Measurements from ENCODE around the gene POLD2. TPM values are rescaled to one million over a fixed set of nuclear protein-coding genes. Genes with fewer than 3 reads are reported as not detected.

The POLD2 gene
- total RNA-seq, 3 donors from 2014 or later: 38.9 to 49.8 (median 39.7) TPM

- TF ChIP-seq POLR2A (IDR thresholded peaks at IDR 0.05) (no peak), POLR2AphosphoS5 (IDR thresholded peaks at IDR 0.05) (peak in 1 of 3 donors; percentile 11)
- peak overlapping the region; percentile 41 to 68 (median 45) for H3K4me3 ChIP-seq
- peak in 1 of 2 donors; percentile 46 for DNase-seq (ENCODE audit: low spot score in 2 of 2)
- intact Hi-C loops (cut with DNase I; ENCODE audit: low total_unique reads): no loop called here
- no peaks in the 10 kb centered on the region for H3K9me3 ChIP-seq
- no peaks in the 10 kb centered on the region for H3K36me3 ChIP-seq
- H3K27ac ChIP-seq: no peak overlapping the region
- H3K27me3 ChIP-seq: peaks cover 0 to 11% of the 10 kb centered on the region in 2 donors
- peaks cover 0 to 5% of the 10 kb centered on the region in 2 donors for H3K4me1 ChIP-seq
Measured at GRCh38 chr7:44145479-44145968, 22.2 kb upstream of the POLD2 start.

- peaks cover 0 to 5% of the 10 kb centered on the region in 2 donors for H3K4me1 ChIP-seq
- H3K4me3 ChIP-seq: peak overlapping the region in 2 of 3 donors; percentile 45 to 68
- peak in 1 of 2 donors; percentile 41 for DNase-seq (ENCODE audit: low spot score in 2 of 2)
Measured at GRCh38 chr7:44144968-44145478, 21.7 kb upstream of the POLD2 start.

DNA sequence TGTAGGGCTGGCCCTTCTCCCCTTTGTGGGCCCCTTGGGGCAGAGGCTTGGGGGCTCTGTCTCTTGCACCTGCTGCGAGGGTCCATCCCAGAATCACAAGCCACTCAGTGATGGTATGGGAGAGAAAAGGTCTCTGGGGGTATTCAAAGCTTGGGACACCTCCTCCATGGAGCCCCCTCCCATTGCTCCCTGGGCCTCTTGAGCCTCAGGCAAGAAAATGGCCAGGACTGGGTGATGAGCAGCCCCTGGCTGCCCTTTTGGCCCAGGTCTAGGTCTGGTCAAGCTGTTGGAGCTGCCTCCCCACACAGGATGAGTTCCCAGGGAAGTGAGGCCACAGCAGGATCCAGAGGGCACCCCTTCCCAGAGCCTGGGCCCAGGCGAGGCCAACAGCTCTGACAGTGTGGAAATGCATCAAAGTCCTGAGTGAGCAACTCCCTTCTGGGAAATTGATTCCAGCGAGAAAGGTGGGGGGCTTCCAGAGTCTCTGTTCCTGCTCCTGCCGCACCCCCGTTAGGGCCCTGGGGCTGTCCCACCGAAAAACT lies 21.1 kb upstream of the POLD2 start:
- no peak for TF ChIP-seq POLR2AphosphoS5 (IDR thresholded peaks at IDR 0.05)
- no peak for TF ChIP-seq POLR2A (IDR thresholded peaks at IDR 0.05)
- TF ChIP-seq CTCF (IDR thresholded peaks at IDR 0.05): no peak
- Histone ChIP-seq H3K27ac (no peak overlapping the region), H3K27me3 (peaks cover 0 to 11% of the 10 kb centered on the region in 2 donors), H3K36me3 (no peaks in the 10 kb centered on the region), H3K4me1 (peaks cover 0 to 5% of the 10 kb centered on the region in 2 donors), H3K9me3 (no peaks in the 10 kb centered on the region), H3K4me3 (no peak overlapping the region)
- peak in 1 of 2 donors; percentile 46 for DNase-seq (ENCODE audit: low spot score in 2 of 2)
- intact Hi-C loops (cut with DNase I; ENCODE audit: low total_unique reads): no loop called here

More at GRCh38 chr7:44144968-44145478, 21.7 kb upstream of the POLD2 start:
- intact Hi-C loops (cut with DNase I; ENCODE audit: low total_unique reads): no loop called here
- Histone ChIP-seq H3K36me3 (no peaks in the 10 kb centered on the region), H3K27me3 (peaks cover 0 to 11% of the 10 kb centered on the region in 2 donors), H3K27ac (no peak overlapping the region), H3K9me3 (no peaks in the 10 kb centered on the region)
- TF ChIP-seq POLR2A (IDR thresholded peaks at IDR 0.05): no peak
- TF ChIP-seq POLR2AphosphoS5 (IDR thresholded peaks at IDR 0.05): no peak
- TF ChIP-seq CTCF (IDR thresholded peaks at IDR 0.05): no peak

- no peak overlapping the region for H3K4me3 ChIP-seq
- no peak overlapping the region for H3K27ac ChIP-seq
- DNase-seq (ENCODE audit: low spot score in 2 of 2): peak in 1 of 2 donors; percentile 41
- intact Hi-C loops (cut with DNase I; ENCODE audit: low total_unique reads): no loop called here
- peaks cover 0 to 11% of the 10 kb centered on the region in 2 donors for H3K27me3 ChIP-seq
- H3K36me3 ChIP-seq: no peaks in the 10 kb centered on the region
- TF ChIP-seq CTCF (IDR thresholded peaks at IDR 0.05) (no peak), POLR2A (IDR thresholded peaks at IDR 0.05) (no peak), POLR2AphosphoS5 (IDR thresholded peaks at IDR 0.05) (no peak)
- H3K4me1 ChIP-seq: peaks cover 0 to 5% of the 10 kb centered on the region in 2 donors
- H3K9me3 ChIP-seq: no peaks in the 10 kb centered on the region
Measured at GRCh38 chr7:44143646-44144250, 20.4 kb upstream of the POLD2 start.

- Histone ChIP-seq H3K27ac (no peak overlapping the region), H3K9me3 (no peaks in the 10 kb centered on the region), H3K27me3 (peaks cover 0 to 11% of the 10 kb centered on the region in 2 donors), H3K36me3 (no peaks in the 10 kb centered on the region), H3K4me1 (peaks cover 0 to 5% of the 10 kb centered on the region in 2 donors), H3K4me3 (no peak overlapping the region)
- intact Hi-C loops (cut with DNase I; ENCODE audit: low total_unique reads): no loop called here
- peak in 1 of 2 donors; percentile 35 for DNase-seq (ENCODE audit: low spot score in 2 of 2)
- no peak for TF ChIP-seq CTCF (IDR thresholded peaks at IDR 0.05)
- no peak for TF ChIP-seq POLR2A (IDR thresholded peaks at IDR 0.05)
- no peak for TF ChIP-seq POLR2AphosphoS5 (IDR thresholded peaks at IDR 0.05)
Measured at GRCh38 chr7:44142028-44142427, 18.7 kb upstream of the POLD2 start.

Data from breast epithelium (tissue), 4 donors.